Measurements from ENCODE around the gene IRF4.

DNA sequence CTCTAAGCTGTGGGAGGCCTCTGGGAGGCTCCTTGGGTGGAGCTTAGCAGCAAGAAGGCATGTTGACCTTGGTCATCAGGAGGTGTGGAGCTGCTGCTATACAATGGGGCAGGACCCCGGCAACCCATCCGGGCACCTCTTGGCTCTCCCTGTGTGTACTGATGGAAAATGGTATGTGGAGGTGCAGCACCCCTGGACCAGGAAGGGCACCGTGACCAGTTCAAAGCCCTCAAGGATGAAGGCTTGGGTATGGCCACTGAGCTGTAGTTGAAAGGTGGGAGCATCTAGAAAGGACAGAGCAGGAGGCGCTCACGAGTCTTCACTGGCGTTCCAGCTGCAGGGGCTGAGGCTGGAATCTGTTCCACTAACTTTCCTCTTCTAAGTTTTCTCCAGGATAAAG lies 6.7 kb upstream of the IRF4 start:
- TF ChIP-seq, protein P1, sequence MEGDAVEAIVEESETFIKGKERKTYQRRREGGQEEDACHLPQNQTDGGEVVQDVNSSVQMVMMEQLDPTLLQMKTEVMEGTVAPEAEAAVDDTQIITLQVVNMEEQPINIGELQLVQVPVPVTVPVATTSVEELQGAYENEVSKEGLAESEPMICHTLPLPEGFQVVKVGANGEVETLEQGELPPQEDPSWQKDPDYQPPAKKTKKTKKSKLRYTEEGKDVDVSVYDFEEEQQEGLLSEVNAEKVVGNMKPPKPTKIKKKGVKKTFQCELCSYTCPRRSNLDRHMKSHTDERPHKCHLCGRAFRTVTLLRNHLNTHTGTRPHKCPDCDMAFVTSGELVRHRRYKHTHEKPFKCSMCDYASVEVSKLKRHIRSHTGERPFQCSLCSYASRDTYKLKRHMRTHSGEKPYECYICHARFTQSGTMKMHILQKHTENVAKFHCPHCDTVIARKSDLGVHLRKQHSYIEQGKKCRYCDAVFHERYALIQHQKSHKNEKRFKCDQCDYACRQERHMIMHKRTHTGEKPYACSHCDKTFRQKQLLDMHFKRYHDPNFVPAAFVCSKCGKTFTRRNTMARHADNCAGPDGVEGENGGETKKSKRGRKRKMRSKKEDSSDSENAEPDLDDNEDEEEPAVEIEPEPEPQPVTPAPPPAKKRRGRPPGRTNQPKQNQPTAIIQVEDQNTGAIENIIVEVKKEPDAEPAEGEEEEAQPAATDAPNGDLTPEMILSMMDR (IDR thresholded peaks at IDR 0.05), result no peak
- TF ChIP-seq EZH2 (IDR thresholded peaks at IDR 0.05), result no peak
